ENCODE data around the gene NFAT5.
"Not testable (repeated sequence)": the region's sequence is repeated elsewhere in the genome, so short reads cannot be mapped to it uniquely, and the experiment has no call there.

NFAT5 gene

GRCh38 chr16:69707920-69708683 lies 142.3 kb downstream of the NFAT5 start:
- no peak for DNase-seq

GRCh38 chr16:69709456-69710084 lies 143.8 kb downstream of the NFAT5 start:
- peak; percentile 95 for DNase-seq

GRCh38 chr16:69711115-69711740 lies 145.5 kb downstream of the NFAT5 start:
- no peak for DNase-seq

- DNase-seq = no peak
Observed at GRCh38 chr16:69712277-69712676, 146.5 kb downstream of the NFAT5 start.

- no peak for DNase-seq
Observed at GRCh38 chr16:69712914-69713581, 147.3 kb downstream of the NFAT5 start.

- no peak for DNase-seq
Observed at GRCh38 chr16:69717066-69717465, 151.3 kb downstream of the NFAT5 start.

- no peak for DNase-seq
Observed at GRCh38 chr16:69718111-69718764, 152.5 kb downstream of the NFAT5 start.

GRCh38 chr16:69720822-69721430 lies 155.2 kb downstream of the NFAT5 start:
- no peak for DNase-seq

- DNase-seq = no peak
Observed at GRCh38 chr16:69721441-69721957, 155.7 kb downstream of the NFAT5 start.

- DNase-seq = no peak
Observed at GRCh38 chr16:69724414-69724873, 158.7 kb downstream of the NFAT5 start.

GRCh38 chr16:69724981-69725479 lies 159.3 kb downstream of the NFAT5 start:
- DNase-seq = no peak

- no peak for DNase-seq
Observed at GRCh38 chr16:69725480-69726312, 159.9 kb downstream of the NFAT5 start.

- DNase-seq = peak; percentile 97
Observed at GRCh38 chr16:69726313-69727060, 160.7 kb downstream of the NFAT5 start, which contains the start of gene NQO1. TSS of gene NQO1 (minus strand) at chr16:69726560. CDS start at chr16:69726439, 121 bp downstream.

- peak; percentile 45 for DNase-seq
Observed at GRCh38 chr16:69727916-69728270, 162.1 kb downstream of the NFAT5 start.

- DNase-seq = not testable (repeated sequence)
Observed at GRCh38 chr16:69729030-69729429, 163.3 kb downstream of the NFAT5 start.

GRCh38 chr16:69731280-69731679 lies 165.5 kb downstream of the NFAT5 start:
- DNase-seq = not testable (repeated sequence)

- no peak for DNase-seq
Observed at GRCh38 chr16:69732101-69732500, 166.3 kb downstream of the NFAT5 start.

GRCh38 chr16:69741519-69741918 lies 175.8 kb downstream of the NFAT5 start:
- DNase-seq = no peak

GRCh38 chr16:69741951-69742904 lies 176.5 kb downstream of the NFAT5 start:
- DNase-seq = no peak
